AG04450 (cell line): Measurements from ENCODE around the gene LRIF1. TPM values are rescaled to one million over a fixed set of nuclear protein-coding genes. Genes with fewer than 3 reads are reported as not detected.

Experiments used
- CTCF ChIA-PET: fragments of 300-600, 350-600 bp; formaldehyde crosslinking; extraction: SDS; loops from one replicate; lab custom pipeline; 2022; ENCODE audit warnings: antibody characterized with exemption, inconsistent platforms; lab: Charles Lee
- POLR2A ChIA-PET: fragments of 350-600 bp; formaldehyde crosslinking; extraction: SDS; loops from one replicate; lab custom pipeline; 2021; ENCODE audit warnings: antibody characterized with exemption, inconsistent platforms; lab: Yijun Ruan, JAX
- DNase-seq: peaks from one replicate; pipeline ENCODE4 v3.0.0-alpha.2; 2011; ENCODE audit warnings: low read depth, low spot score
- H3K27ac ChIP-seq: one replicate; pipeline ENCODE4 v1.5.1; 2012; ENCODE audit warnings: low read depth, low read length, control low read depth
- H3K27me3 ChIP-seq: one replicate; pipeline ENCODE4 v1.6.0; 2012; ENCODE audit warnings: low read length; ENCODE audit not compliant: control insufficient read depth, insufficient read depth
- H3K4me3 ChIP-seq: 2 replicates; pipeline ENCODE4 v1.5.1; 2011; ENCODE audit warnings: mild to moderate bottlenecking, low read depth, low read length, control low read depth
- H3K9me3 ChIP-seq: 2 replicates; pipeline ENCODE4 v1.5.1; 2012; ENCODE audit warnings: low read length; ENCODE audit not compliant: control insufficient read depth, insufficient read depth
- CTCF ChIP-seq: IDR thresholded peaks from 2 replicates; pipeline ENCODE4 v1.5.1; 2011; ENCODE audit warnings: low read depth, low read length, control low read depth, inconsistent platforms
- polyA plus RNA-seq: library from polyadenylated mRNA; depleted of rRNA; stranded (reverse); fragments of >200 nt; gene quantifications from 2 replicates; pipeline ENCODE4 v1.2.3, GENCODE V29; 2011

LRIF1 gene
- polyA plus RNA-seq, 1 experiment, result 14.9 TPM

DNA sequence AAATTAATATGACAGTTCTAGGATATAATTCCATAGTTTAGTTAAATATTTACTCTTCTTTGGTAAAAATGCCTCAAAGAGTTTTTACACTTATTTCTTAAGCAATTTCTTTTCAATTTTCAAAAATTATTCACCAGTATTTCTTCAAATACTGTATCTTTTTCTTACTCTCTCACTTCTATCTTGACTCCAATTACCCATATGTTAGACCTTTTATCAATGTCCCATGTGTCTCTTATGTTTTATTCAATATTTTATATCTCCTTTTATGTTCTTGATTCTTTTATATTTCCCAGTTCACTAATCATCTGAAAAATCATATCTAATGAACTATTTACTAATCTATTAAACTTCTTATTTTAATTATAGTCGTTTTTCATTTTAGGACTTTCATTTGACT, 11.5 kb upstream of the LRIF1 start:
- no peak overlapping the region for H3K4me3 ChIP-seq
- H3K9me3 ChIP-seq, result no peaks in the 10 kb centered on the region
- no peak overlapping the region for H3K27ac ChIP-seq
- H3K27me3 ChIP-seq, result no peaks in the 10 kb centered on the region
- DNase-seq, result no peak
- TF ChIP-seq CTCF, result no peak
- ChIA-PET POLR2A (no interaction called here), CTCF (no interaction called here)

DNA sequence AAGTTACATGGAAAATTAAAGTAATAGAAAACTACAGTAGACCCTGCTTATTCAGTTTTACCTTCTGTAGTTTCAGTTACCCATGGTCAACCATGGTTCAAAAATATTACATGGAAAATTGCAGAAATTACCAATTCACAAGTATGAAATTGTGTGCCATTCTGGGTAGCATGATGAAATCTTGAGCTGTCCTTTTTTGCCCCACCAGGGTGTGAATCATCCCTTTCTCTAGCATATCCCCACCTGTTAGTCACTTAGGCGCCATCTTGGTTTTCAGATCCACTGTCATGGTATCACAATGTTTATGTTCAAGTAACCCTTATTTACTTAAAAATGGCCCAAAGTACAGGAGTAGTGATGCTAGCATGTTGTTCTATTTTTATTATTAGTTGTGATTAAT, 3.5 kb upstream of the LRIF1 start:
- Histone ChIP-seq H3K27ac (no peak overlapping the region), H3K4me3 (no peak overlapping the region), H3K9me3 (peaks cover 10% of the 10 kb centered on the region; the same call in 1 of the 2 replicates), H3K27me3 (no peaks in the 10 kb centered on the region)
- CTCF ChIA-PET, result no interaction called here
- POLR2A ChIA-PET, result no interaction called here
- no peak for DNase-seq
- no peak for TF ChIP-seq CTCF

DNA sequence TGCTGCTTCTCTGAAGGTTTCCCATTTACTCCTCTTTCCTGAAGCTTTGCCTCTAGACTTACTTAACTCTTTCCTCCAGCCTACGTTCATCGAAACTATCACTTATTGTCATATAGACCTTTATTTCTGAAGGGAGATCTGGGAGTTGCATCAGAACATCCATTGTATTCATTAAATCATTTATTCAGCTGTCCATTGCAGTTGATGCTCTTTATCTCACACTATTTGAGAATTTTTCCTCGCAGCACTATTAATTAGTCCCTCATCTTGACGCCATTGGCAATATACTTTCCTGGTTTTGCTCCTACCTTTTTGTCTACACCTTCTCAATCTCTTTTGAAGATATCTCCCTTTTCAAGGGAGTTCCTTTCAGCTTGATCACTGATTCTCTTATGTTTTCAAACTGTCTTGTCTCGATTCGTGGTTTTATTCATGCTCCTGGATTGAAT, 757 bp upstream of the LRIF1 start:
- Histone ChIP-seq H3K27ac (peak overlapping the region; percentile 93), H3K4me3 (peak overlapping the region; percentile 91), H3K27me3 (no peaks in the 10 kb centered on the region), H3K9me3 (peaks cover 10% of the 10 kb centered on the region; the same call in 1 of the 2 replicates)
- DNase-seq, result no peak
- no peak for TF ChIP-seq CTCF
- POLR2A ChIA-PET, result interaction anchor here (0.7 to 1.3 kb wide), 3 partner anchors 27 to 382 kb away, joined by 4 read pairs; partner anchors contain the start of genes CEPT1 and DRAM2
- CTCF ChIA-PET, result interaction anchor here (0.5 to 1.2 kb wide), 5 partner anchors 28 to 577 kb away, joined by 3 to 9 read pairs (median 3); no protein-coding TSS in a partner anchor

DNA sequence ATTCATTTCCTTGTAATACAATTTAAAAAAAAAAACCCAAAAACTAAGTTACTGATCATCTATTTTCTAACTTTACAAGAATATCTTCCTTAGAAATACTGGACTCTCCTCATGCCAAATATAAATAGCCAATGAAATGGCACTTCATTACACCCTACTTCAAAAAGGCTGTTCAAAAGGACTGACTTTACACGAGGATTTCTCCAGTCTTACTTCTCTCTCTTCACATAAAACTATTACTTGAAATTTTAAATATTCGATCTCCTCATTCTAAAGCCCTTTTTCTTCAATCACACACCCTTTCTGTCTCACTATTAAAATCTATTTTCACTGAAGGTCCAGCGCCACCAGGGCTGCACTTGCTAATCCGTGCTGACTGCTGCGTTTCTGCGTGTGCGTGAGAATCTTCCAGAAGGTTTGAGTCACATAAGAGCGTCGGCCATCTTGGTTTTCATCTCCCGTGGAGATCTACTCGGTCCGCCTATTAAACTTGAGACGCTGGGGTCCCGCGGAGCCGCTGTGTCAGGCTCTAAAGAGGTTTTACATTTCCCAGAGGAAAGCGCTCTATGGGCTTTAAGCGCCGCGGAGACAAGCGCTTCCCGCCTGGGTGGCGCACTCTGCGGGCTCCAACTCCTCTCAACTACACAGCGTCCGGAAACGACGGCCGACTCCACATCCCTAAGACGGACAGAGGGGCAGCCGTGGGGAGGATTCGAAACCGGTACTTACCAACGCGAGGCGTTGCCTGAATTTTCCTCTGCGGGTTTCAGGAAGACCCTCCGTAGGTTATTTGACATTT, 631 bp downstream of the LRIF1 start:
- peak overlapping the region; percentile 99 for H3K27ac ChIP-seq
- TF ChIP-seq CTCF, result peak; percentile 12; the same call in 1 of the 2 replicates
- ChIA-PET POLR2A (interaction anchor here (1.3 kb wide), 1 partner anchor 177 kb away, joined by 4 read pairs; the partner anchor contains the start of genes CEPT1 and DRAM2), CTCF (no interaction called here)
- peaks cover 10% of the 10 kb centered on the region; the same call in 1 of the 2 replicates for H3K9me3 ChIP-seq
- DNase-seq, result peak; percentile 57
- H3K27me3 ChIP-seq, result no peaks in the 10 kb centered on the region
- H3K4me3 ChIP-seq, result peak overlapping the region; percentile 91

- CTCF ChIA-PET, result interaction anchor here (0.6 to 1.4 kb wide), 6 partner anchors 16 to 439 kb away, joined by 3 to 4 read pairs (median 3); no protein-coding TSS in a partner anchor
- Histone ChIP-seq H3K27me3 (no peaks in the 10 kb centered on the region), H3K4me3 (no peak overlapping the region), H3K27ac (no peak overlapping the region), H3K9me3 (peaks cover 10% of the 10 kb centered on the region; the same call in 1 of the 2 replicates)
- TF ChIP-seq CTCF, result no peak
- POLR2A ChIA-PET, result no interaction called here
- DNase-seq, result no peak
Observed at GRCh38 chr1:110961902-110962301, 1.8 kb downstream of the LRIF1 start.
